GM21360 (cell line): Measurements from ENCODE around the gene LSAMP.
A peak's percentile ranks its signal among the peaks of the same experiment; 100 is the strongest.

Source experiments
- ATAC-seq: cut with Tn5 transposase; IDR thresholded peaks from one replicate; pipeline ENCODE4 v1.9.1; 2021; ENCODE audit warnings: mild to moderate bottlenecking, moderate library complexity; ENCODE audit not compliant: unreplicated experiment

LSAMP gene

DNA sequence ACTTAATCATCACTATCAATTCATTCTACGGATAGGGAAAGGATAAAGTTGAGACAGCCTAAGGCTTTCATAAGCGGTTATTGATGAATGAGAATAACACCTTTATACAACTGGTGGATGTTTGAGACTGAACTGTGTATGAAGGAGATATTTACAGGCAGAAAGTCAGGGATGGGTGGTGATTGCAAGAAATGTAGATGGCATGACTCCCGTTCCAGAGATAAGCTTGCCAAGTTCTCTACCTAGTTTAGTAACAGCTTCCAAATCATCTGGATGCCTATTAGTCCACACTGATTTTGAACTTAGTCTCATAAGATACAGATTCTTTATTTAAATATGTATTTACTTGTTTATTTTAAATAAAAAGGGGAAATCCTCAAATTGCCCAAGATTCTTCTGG lies 463.2 kb downstream of the LSAMP start:
- ATAC-seq, result no peak

- ATAC-seq, result peak; percentile 47
Observed at GRCh38 chr3:115980709-115981108, 464.6 kb downstream of the LSAMP start.

GRCh38 chr3:115977866-115978265 lies 467.4 kb downstream of the LSAMP start:
- ATAC-seq, result no peak

DNA sequence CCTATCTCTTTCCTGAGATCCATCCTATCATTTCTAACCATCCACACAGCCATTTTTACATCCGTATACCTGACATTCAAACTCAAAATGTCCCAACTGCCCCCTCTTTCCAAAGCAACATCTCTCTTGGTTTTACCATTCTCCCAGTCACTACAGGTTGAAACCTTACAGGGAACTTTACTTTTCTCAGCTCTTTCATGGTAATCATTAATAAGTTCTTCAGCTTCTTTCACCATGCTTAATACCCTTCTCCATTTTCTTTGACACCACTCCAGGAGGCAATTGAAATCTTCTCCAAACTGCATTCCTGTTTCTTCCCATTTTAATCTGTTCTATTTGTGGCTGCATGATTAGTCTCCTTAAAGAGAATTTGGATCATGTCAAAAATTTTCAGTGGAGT lies 469.5 kb downstream of the LSAMP start:
- no peak for ATAC-seq

GRCh38 chr3:115975353-115975752 lies 469.9 kb downstream of the LSAMP start:
- peak; percentile 66 for ATAC-seq

GRCh38 chr3:115974940-115975339 lies 470.3 kb downstream of the LSAMP start:
- no peak for ATAC-seq

DNA sequence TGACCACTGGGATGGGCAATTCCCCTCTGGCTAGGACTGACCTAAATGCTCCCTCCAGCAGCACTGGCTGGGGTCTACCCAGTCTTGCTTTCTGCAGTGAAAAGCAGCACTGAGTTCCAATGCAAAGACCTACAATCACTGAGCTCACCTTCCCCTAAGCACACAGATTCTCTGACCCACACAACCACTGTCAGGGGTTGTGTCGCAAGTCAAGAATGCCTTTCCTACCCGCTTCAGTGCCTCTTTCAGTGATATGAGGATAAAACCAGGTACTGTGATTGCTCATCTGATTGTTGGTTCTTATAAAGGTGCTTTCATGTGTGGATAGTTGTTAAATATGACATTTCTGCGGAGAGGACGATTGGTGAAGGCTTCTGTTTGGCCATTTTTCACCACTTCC lies 476.4 kb downstream of the LSAMP start:
- no peak for ATAC-seq

DNA sequence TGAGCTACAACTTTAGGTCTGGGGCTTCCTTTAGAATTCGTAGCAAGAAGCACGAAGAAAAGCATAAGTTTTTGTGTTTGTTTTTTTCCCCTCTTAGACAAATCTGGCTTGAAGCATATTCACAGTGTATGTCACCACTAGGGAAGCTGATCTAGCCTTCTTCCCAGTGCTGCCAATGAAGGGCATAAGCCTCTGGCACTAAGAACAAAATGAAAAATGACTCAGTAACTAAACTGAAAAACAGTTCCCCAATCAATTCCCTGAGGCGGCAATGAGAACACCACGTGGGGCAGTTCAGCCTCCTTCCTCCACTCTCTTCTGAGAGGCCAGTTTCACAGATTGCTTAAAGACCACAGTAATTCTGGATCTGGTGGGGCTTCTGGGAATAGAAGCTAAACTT lies 483.9 kb downstream of the LSAMP start:
- no peak for ATAC-seq

GRCh38 chr3:115960799-115961198 lies 484.5 kb downstream of the LSAMP start:
- ATAC-seq, result peak; percentile 87

DNA sequence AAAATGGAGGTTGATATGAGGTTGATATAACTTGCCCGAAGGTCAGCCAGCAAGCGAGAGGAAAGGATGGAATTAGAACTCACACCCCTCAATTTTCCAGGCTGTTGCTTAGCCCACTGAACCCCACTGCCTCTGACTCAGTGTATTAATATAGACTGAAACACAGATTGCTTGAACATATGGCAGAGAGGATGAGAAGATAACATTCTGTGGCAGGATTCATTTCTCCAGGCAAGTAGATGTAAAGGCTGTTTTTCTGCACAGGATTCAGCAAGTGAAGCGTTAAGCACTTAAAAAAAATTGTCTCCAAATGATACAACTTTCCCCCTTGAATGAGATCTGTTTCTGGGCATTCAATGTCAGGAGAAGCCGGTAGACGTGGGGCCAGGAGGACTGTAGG lies 486.8 kb downstream of the LSAMP start:
- no peak for ATAC-seq

DNA sequence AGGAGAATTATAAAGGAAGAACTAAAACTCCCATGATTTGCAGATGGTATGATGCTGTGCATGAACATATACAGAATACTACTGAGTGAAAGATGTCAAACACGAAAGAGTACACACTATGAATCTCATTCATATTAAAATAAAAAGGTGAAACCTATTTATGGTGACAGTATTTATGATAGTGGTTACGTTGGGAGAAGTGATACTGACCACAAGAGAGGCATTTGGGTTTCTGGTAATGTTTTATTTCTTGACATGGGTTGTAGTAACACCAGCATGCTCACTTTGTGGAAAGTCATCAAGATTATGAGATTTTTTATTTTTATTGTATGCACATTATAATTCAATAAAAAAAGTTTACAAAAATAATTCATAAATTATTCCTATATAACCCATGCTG lies 498.0 kb downstream of the LSAMP start:
- ATAC-seq, result no peak

- peak; percentile 84 for ATAC-seq
Observed at GRCh38 chr3:115943579-115943978, 501.7 kb downstream of the LSAMP start.

GRCh38 chr3:115937054-115937453 lies 508.2 kb downstream of the LSAMP start:
- no peak for ATAC-seq

DNA sequence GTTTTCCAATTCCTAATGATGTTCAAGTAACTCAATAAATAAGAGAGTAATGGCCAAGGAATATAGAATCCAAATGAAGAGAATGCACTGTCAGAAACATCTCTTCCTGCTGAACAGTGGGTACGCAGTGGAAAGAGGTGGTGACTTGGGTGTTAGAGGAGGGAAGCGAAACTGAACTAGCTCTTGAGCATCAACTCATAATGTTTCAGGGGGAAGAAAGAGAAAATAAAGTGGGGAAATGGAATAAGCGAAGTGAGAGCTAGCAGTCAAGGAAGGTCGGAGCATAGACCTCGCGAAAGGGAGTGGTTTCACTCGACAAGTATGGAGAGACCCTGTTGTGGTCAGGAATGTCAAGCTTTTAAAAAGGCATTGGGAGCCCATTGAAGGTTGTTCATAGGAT lies 512.5 kb downstream of the LSAMP start:
- peak; percentile 85 for ATAC-seq

DNA sequence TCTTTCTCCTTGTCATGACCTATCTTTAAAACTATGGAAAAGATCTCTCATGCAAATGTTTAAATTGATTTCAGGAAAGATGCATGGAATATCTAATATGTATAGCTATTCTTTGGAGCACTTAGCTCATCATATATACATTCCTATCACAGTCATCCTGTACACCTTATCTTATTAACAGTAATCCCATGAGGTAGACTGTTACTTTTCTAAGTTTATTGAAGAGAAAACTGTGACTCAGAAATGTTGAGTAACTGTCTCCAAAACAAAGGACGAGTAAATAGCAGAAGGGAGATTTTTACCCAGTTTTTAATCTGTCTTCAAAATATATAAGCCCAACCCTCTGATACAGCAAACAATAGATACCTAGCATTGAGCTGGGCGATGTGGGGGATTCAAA lies 513.7 kb downstream of the LSAMP start:
- ATAC-seq, result no peak

- peak; percentile 43 for ATAC-seq
Observed at GRCh38 chr3:115930922-115931321, 514.4 kb downstream of the LSAMP start.

- ATAC-seq, result peak; percentile 37
Observed at GRCh38 chr3:115930168-115930567, 515.1 kb downstream of the LSAMP start.

DNA sequence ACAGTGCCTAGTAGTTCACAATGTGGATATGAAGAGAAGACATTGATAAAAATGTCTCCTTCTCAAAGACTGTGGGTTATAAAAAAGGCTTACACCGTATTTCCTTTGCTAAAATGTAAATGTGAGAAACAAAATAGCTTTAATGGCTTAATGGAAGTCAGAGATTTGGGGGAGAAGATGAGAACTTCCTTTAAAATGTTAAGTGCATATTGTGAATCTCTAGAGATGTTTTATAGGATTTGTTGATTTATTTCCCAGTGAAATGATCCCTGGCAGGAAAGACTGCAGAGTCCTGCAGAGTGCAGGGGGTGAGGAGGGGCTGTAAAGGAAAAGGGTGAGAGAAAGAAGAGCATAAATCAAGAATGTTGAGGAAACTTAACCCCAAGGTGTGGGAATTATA lies 516.9 kb downstream of the LSAMP start:
- no peak for ATAC-seq

DNA sequence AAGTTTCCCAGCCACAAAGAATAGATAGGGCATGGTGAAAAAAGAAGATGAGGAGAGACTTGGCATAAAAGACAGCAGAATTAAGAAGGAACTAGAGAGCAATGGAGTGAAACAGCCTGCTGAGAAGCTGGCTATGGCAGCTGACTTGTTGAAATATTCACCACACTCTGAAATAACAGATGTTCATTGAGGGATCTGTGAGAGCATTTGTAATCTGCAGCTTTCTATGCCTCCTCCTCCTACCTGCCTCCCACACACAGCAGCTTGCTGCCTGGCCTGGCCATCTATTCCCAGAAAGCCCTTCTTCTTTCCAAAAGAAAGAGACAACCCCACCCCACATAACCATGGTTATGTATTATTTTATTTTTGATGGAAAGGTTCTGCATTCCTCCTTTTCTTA lies 518.1 kb downstream of the LSAMP start:
- no peak for ATAC-seq

GRCh38 chr3:115922681-115923347 lies 522.5 kb downstream of the LSAMP start:
- ATAC-seq, result no peak

DNA sequence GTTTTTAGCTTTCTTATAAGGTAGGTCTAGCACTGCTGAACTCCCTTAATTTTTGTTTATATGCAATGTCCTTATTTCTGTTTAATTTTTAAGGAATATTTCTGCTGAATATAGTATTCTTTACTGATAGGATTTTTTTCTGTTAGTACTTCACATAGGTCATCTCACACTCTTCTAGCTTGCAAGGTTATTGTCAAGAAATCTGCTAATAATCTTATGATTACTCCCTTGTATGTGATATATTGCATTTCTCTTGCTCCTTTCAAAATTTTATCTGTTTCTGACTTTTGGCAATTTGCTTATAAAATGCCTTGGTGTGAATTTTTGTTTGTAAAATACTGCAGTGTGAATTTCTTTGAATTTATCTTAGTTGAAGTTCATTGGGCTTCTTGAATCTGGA lies 523.6 kb downstream of the LSAMP start:
- ATAC-seq, result no peak

DNA sequence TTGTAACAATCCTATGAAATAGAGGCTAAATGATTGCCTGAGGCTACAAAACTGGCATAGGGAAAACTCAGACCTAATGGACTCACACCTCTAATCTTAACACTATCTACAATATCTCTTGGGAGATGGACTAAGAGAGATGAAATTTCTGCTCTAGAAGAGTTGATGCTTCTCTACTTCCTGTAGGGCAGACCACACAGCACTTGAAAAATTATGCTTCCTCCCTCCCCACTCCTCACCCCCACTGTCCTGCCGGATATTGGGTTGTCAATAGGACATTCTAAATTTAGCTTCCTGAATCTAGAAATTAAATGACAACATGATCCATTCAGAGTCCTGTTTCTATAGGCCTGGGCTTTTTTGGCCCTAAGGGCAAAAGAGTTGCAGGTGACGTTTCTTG lies 526.4 kb downstream of the LSAMP start:
- no peak for ATAC-seq

GRCh38 chr3:115916866-115917265 lies 528.4 kb downstream of the LSAMP start:
- ATAC-seq, result no peak
